Epithelial cell of umbilical artery (primary cell): Measurements from ENCODE around the gene GALNT16. TPM values are rescaled to one million over a fixed set of nuclear protein-coding genes. Genes with fewer than 3 reads are reported as not detected.

ENCODE experiments used
- total RNA-seq: library from RNA; depleted of rRNA; stranded (reverse); fragments of >200 nt; gene quantifications from 2 replicates; pipeline ENCODE4 v1.2.3, GENCODE V29; 2014

The GALNT16 gene
- 0.30 and 0.65 TPM in 2 replicates for total RNA-seq

GRCh38 chr14:69259527-69260189, at the start of gene GALNT16:
Gene GALNT16, plus strand, starts transcription at chr14:69260158. Its CDS starts 133 bp downstream, at chr14:69260291.

GRCh38 chr14:69398053-69398817, 138.3 kb downstream of the GALNT16 start, which contains the start of the genes ERH and SLC39A9:
Gene ERH, minus strand, starts transcription at chr14:69398299. Its CDS starts 66 bp downstream, at chr14:69398233.
Gene SLC39A9, plus strand, starts transcription at chr14:69398692. Its CDS starts 678 bp downstream, at chr14:69399370.

Other genes starting within 250 kb of the GALNT16 start
- 11.1 and 13.6 TPM in 2 replicates for gene DCAF5, start 107.0 kb upstream of the GALNT16 start, total RNA-seq
- 15.9 and 22.3 TPM in 2 replicates for gene EXD2, start 68.7 kb upstream of the GALNT16 start, total RNA-seq
- gene ERH, start 138.1 kb downstream of the GALNT16 start, total RNA-seq: 178 and 191 TPM in 2 replicates
- 96.2 and 115 TPM in 2 replicates for gene SLC39A9, start 138.5 kb downstream of the GALNT16 start, total RNA-seq
- under 0.01 TPM in 1 of 2 replicates, not detected in the other for gene PLEKHD1, start 224.6 kb downstream of the GALNT16 start, total RNA-seq